Gastrocnemius medialis (tissue), 4 donors: ENCODE data around the gene IFI30.

ENCODE experiments used
- POLR2A ChIP-seq, 2 donors: fragments of 450-650 bp; IDR thresholded peaks; one replicate each; pipeline ENCODE4 v1.6.1; 2017; ENCODE audit warnings: antibody characterized with exemption in 2 of 2, mild to moderate bottlenecking in 2 of 2, moderate library complexity in 2 of 2
- TF ChIP-seq, protein P1 (sequence below), 5 experiments: fragments of 450-650 bp in 3 of 5; fragments of 200-600 bp in 2 of 5; sonication (generic) in 2 of 5; IDR thresholded peaks in 4 of 5; conservative IDR thresholded peaks in 1 of 5; 1 replicate in 4 of 5; 2 replicates in 1 of 5; pipeline ENCODE4 v1.5.1; 2016 to 2019; ENCODE audit warnings: antibody characterized with exemption in 5 of 5, mild to moderate bottlenecking in 3 of 5, moderate library complexity in 3 of 5

DNA sequence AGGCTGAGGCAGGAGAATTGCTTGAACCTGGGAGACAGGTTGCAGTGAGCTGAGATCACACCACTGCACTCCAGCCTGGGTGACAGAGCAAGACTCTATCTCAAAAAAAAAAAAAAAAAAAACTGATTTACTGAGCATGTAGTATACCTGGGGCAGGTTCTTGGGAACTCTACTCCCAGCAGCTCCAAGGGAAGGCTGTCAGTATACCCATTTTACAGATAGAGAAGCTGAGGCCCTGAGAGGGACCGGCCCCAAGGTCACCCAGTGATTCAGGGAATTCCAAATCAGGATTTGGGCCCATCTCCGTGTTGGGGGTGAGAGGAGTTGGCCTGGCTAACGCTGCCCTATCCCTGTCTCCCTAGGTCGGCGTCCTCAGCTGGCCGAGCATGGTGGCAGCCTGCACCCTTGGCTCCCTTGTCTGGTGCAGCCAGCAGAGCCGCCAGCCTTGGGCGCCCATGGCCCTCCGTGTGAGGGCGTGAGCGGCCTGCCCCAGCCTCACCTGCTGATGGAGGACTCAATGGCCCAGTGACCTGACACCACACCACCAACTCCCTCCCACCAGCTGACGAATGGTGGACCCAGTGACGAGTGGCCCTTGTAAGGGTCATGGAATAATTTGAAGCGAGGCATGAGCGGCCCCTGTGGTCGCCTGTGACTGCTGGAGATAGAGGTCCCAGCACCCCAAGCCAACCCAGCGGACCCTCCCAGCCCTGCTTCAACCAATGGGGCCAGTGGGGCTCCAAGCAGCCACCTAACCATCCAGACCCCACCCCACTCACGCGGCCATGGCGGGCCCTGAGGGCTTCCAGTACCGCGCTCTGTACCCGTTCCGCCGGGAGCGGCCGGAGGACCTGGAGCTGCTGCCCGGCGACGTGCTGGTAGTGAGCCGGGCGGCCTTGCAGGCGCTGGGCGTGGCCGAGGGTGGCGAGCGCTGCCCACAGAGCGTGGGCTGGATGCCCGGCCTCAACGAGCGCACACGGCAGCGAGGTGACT lies 18.2 kb upstream of the IFI30 start:
- TF ChIP-seq POLR2A (IDR thresholded peaks at IDR 0.05): no peak
- TF ChIP-seq, protein P1, sequence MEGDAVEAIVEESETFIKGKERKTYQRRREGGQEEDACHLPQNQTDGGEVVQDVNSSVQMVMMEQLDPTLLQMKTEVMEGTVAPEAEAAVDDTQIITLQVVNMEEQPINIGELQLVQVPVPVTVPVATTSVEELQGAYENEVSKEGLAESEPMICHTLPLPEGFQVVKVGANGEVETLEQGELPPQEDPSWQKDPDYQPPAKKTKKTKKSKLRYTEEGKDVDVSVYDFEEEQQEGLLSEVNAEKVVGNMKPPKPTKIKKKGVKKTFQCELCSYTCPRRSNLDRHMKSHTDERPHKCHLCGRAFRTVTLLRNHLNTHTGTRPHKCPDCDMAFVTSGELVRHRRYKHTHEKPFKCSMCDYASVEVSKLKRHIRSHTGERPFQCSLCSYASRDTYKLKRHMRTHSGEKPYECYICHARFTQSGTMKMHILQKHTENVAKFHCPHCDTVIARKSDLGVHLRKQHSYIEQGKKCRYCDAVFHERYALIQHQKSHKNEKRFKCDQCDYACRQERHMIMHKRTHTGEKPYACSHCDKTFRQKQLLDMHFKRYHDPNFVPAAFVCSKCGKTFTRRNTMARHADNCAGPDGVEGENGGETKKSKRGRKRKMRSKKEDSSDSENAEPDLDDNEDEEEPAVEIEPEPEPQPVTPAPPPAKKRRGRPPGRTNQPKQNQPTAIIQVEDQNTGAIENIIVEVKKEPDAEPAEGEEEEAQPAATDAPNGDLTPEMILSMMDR (IDR thresholded peaks at IDR 0.05 in 4 of 5, conservative IDR thresholded peaks at IDR 0.05 in 1 of 5): no peak
